GM12878 (cell line): ENCODE data around the gene TENT5A. TPM values are rescaled to one million over a fixed set of nuclear protein-coding genes. Genes with fewer than 3 reads are reported as not detected.
A peak's percentile ranks its signal among the peaks of the same experiment; 100 is the strongest.

Experiments used
- ATAC-seq: fragments of 200-7000 bp; cut with Tn5 transposase; 3 replicates; pipeline ENCODE4 v1.9.1; 2020; ENCODE audit warnings: mild to moderate bottlenecking, moderate library complexity
- Bru-seq: library from RNA; stranded (reverse); fragments of 400-500 nt; gene quantifications from one replicate; lab custom pipeline; 2021; lab: Mats Ljungman, UMichigan
- BruChase-seq, 2 experiments: library from RNA; stranded (reverse); fragments of 400-500 nt; gene quantifications; one replicate each; lab custom pipeline; 2021; lab: Mats Ljungman, UMichigan
- BruUV-seq: library from RNA; stranded (reverse); fragments of 400-500 nt; replicated peaks from 2 replicates; lab custom pipeline; 2021; lab: Mats Ljungman, UMichigan
- CTCF ChIA-PET: fragments of 300-600 bp; sonication (Branson Sonifier 250); formaldehyde crosslinking; extraction: SDS; loops from one replicate; lab custom pipeline; 2021; ENCODE audit warnings: inconsistent platforms; lab: Yijun Ruan, JAX
- POLR2A ChIA-PET: fragments of 350-600 bp; formaldehyde crosslinking; extraction: SDS; loops from one replicate; lab custom pipeline; 2021; ENCODE audit warnings: inconsistent platforms; lab: Charles Lee
- RAD21 ChIA-PET: fragments of 300-600 bp; sonication (Branson Sonifier 250); formaldehyde crosslinking; loops from one replicate; lab custom pipeline; 2023; ENCODE audit warnings: antibody characterized with exemption; ENCODE audit not compliant: unreplicated experiment; lab: Charles Lee
- SMC1A ChIA-PET: fragments of 300-600 bp; sonication (Branson Sonifier 250); formaldehyde crosslinking; loops from one replicate; lab custom pipeline; 2023; ENCODE audit not compliant: unreplicated experiment, uncharacterized antibody; lab: Charles Lee
- DNase-seq: peaks from one replicate; pipeline ENCODE4 v3.0.0-alpha.2; 2011; ENCODE audit warnings: low read depth, low spot score
- FAIRE-seq: peaks from 3 replicates; lab custom pipeline; 2011; peaks lifted over from hg19 to GRCh38; lab: Jason Lieb, UNC
- H2AFZ ChIP-seq: 2 replicates; pipeline ENCODE4 v1.6.0; 2011; ENCODE audit warnings: low read depth, low read length, control low read depth; ENCODE audit not compliant: control insufficient read depth
- H3K27ac ChIP-seq: 2 replicates; pipeline ENCODE4 v1.5.1; 2011; ENCODE audit warnings: control low read depth; ENCODE audit not compliant: control insufficient read depth, insufficient read depth
- H3K27me3 ChIP-seq, 2 experiments: replicated peaks in 1 of 2; 2 replicates each; pipeline versions ENCODE4 v1.6.0 to v1.6.1; 2011; ENCODE audit warnings: low read length in 1 of 2; ENCODE audit not compliant: control insufficient read depth in 2 of 2, insufficient read depth in 2 of 2
- H3K36me3 ChIP-seq, 2 experiments: 2 replicates each; pipeline ENCODE4 v1.5.1; 2011; ENCODE audit warnings: low read length in 1 of 2; ENCODE audit not compliant: control insufficient read depth in 2 of 2, insufficient read depth in 2 of 2
- H3K4me1 ChIP-seq: 2 replicates; pipeline ENCODE4 v1.6.1; 2011; ENCODE audit warnings: mild to moderate bottlenecking, low read length, moderate library complexity, mixed read lengths; ENCODE audit not compliant: control insufficient read depth, insufficient read depth
- H3K4me2 ChIP-seq: 2 replicates; pipeline ENCODE4 v1.6.0; 2011; ENCODE audit warnings: control low read depth; ENCODE audit not compliant: control insufficient read depth, insufficient read depth
- H3K4me3 ChIP-seq: fragments of 200-600 bp; sonication (generic); 2 replicates; pipeline ENCODE4 v1.5.1; 2016
- H3K79me2 ChIP-seq: 2 replicates; pipeline ENCODE4 v1.6.0; 2011; ENCODE audit warnings: low read length; ENCODE audit not compliant: control insufficient read depth, insufficient read depth
- H3K9ac ChIP-seq: 2 replicates; pipeline ENCODE4 v1.8.0; 2011; ENCODE audit warnings: low read length, control low read depth, mixed read lengths; ENCODE audit not compliant: control insufficient read depth, insufficient read depth
- H3K9me3 ChIP-seq: replicated peaks from 3 replicates; pipeline ENCODE4 v1.5.1; 2011; ENCODE audit warnings: mild to moderate bottlenecking, low read length; ENCODE audit not compliant: control insufficient read depth, insufficient read depth
- H4K20me1 ChIP-seq: 2 replicates; pipeline ENCODE4 v1.6.0; 2011; ENCODE audit not compliant: control insufficient read depth, insufficient read depth
- BHLHE40 ChIP-seq, 2 experiments: fragments of 450-650 bp in 1 of 2; IDR thresholded peaks; 2 replicates each; pipeline ENCODE4 v1.6.1; 2011 to 2017; ENCODE audit warnings: low read depth in 2 of 2, borderline replicate concordance in 1 of 2, improper control_type of control experiment in 1 of 2, low read length in 1 of 2, mild to moderate bottlenecking in 1 of 2
- CREB1 ChIP-seq: IDR thresholded peaks from 2 replicates; pipeline ENCODE4 v1.6.1; 2012; ENCODE audit warnings: low read depth, mild to moderate bottlenecking, inconsistent platforms
- HDGF ChIP-seq: fragments of 450-650 bp; IDR thresholded peaks from 2 replicates; pipeline ENCODE4 v1.6.1; 2016; ENCODE audit warnings: antibody characterized with exemption
- MEF2A ChIP-seq: IDR thresholded peaks from 2 replicates; pipeline ENCODE4 v1.6.1; 2011; ENCODE audit warnings: low read depth, mild to moderate bottlenecking, low read length, moderate library complexity; ENCODE audit not compliant: insufficient read depth
- MTA2 ChIP-seq: fragments of 450-650 bp; IDR thresholded peaks from 2 replicates; pipeline ENCODE4 v1.6.1; 2016; ENCODE audit warnings: low read depth, mild to moderate bottlenecking, moderate library complexity
- MXI1 ChIP-seq: fragments of 150-350 bp; IDR thresholded peaks from 2 replicates; pipeline ENCODE4 v1.6.1; 2011; ENCODE audit warnings: low read depth, mild to moderate bottlenecking, inconsistent platforms, low read length, improper control_type of control experiment
- NBN ChIP-seq: fragments of 450-650 bp; IDR thresholded peaks from 2 replicates; pipeline ENCODE4 v1.6.1; 2016
- POLR2AphosphoS2 ChIP-seq: IDR thresholded peaks from 2 replicates; pipeline ENCODE4 v1.6.1; 2011; ENCODE audit warnings: low read depth, mild to moderate bottlenecking, low read length, improper control_type of control experiment, moderate library complexity
- POLR2AphosphoS5 ChIP-seq: IDR thresholded peaks from 2 replicates; pipeline ENCODE4 v1.6.1; 2011; ENCODE audit warnings: mild to moderate bottlenecking, low read length, inconsistent platforms
- RB1 ChIP-seq: fragments of 450-650 bp; formaldehyde crosslinking; IDR thresholded peaks from 2 replicates; pipeline ENCODE4 v1.6.1; 2017; ENCODE audit warnings: mild to moderate bottlenecking, borderline replicate concordance
- RELA ChIP-seq: fragments of 450-650 bp; IDR thresholded peaks from 2 replicates; pipeline ENCODE4 v1.8.0; 2014; ENCODE audit warnings: borderline replicate concordance; ENCODE audit not compliant: partially characterized antibody
- USF1 ChIP-seq: IDR thresholded peaks from 2 replicates; pipeline ENCODE4 v1.6.1; 2011; ENCODE audit warnings: borderline replicate concordance, low read depth, mild to moderate bottlenecking, moderate library complexity, mixed read lengths, low read length; ENCODE audit not compliant: insufficient read depth; ENCODE audit errors: extremely low read length
- ZNF207 ChIP-seq: fragments of 450-650 bp; IDR thresholded peaks from 2 replicates; pipeline ENCODE4 v1.6.1; 2014; ENCODE audit warnings: antibody characterized with exemption, mild to moderate bottlenecking, borderline replicate concordance
- ZNF274 ChIP-seq: IDR thresholded peaks from one replicate; pipeline ENCODE4 v1.8.0; 2011; ENCODE audit not compliant: insufficient read length, insufficient read depth
- WGBS: methylation state at CpG from one replicate; pipeline ENCODE4 v1.1.6; 2016; ENCODE audit warnings: low lambda C conversion rate; ENCODE audit not compliant: insufficient replicate concordance, insufficient coverage; ENCODE audit errors: missing lambda C conversion rate; 5-methylcytosine and 5-hydroxymethylcytosine counted together
- in situ Hi-C: fragments of 300-500 bp; cut with MboI; formaldehyde crosslinking; loops from 9 replicates; pipeline ENCODE4 v1.14.3; 2018; ENCODE audit warnings: mixed read lengths
- intact Hi-C: fragments of 100-400 bp; cut with micrococcal nuclease; formaldehyde crosslinking; loops from one replicate; pipeline ENCODE4 v1.14.2; 2022; ENCODE audit not compliant: unreplicated experiment
- long read RNA-seq, 2 experiments: library from polyadenylated mRNA; unstranded; transcript quantifications; one replicate each; pipeline ENCODE4 v2.0.0, GENCODE V29; 2019 to 2020
- polyA minus RNA-seq, 3 experiments: library from RNA; depleted of rRNA, polyadenylated mRNA; stranded (reverse); fragments of >200 nt; gene quantifications; 2 replicates each; pipeline ENCODE4 v1.2.3, GENCODE V29; 2011
- polyA plus RNA-seq, 11 experiments: library from polyadenylated mRNA; depleted of rRNA in 4 of 11; unstranded in 6 of 11; stranded (reverse) in 5 of 11; fragments of >200 nt; fragmentation: Nextera tagmentation in 4 of 11; fragmentation: Illumina TruSeq in 1 of 11; extraction: Ambion mirVana in 4 of 11; extraction: Trizol in 1 of 11; gene quantifications; 1 replicate in 1 of 11; 2 replicates in 10 of 11; pipeline versions ENCODE4 v1.2.1 to v1.2.3, GENCODE V29; 2011 to 2016; ENCODE audit warnings: inconsistent platforms in 2 of 11, missing spikeins in 2 of 11, low read depth in 1 of 11
- total RNA-seq, 4 experiments: library from RNA; depleted of rRNA in 3 of 4; stranded (reverse); fragments of >200 nt in 3 of 4; fragmentation: Illumina TruSeq in 1 of 4; extraction: Trizol in 1 of 4; gene quantifications; 2 replicates each; pipeline versions ENCODE4 v1.2.1 to v1.2.3, GENCODE V29; 2013 to 2021
- TF ChIP-seq, protein P1 (sequence below): fragments of 450-650 bp; conservative IDR thresholded peaks from 2 replicates; pipeline ENCODE4 v1.6.1; 2017; ENCODE audit warnings: mild to moderate bottlenecking, moderate library complexity

Gene TENT5A
- total RNA-seq (2013; cell fraction: nucleolus; rRNA removed) = 1.1 and 1.9 TPM in 2 replicates
- 0.51 and 0.54 TPM in 2 replicates for total RNA-seq (2014; rRNA removed)
- 0.49 and 0.60 TPM in 2 replicates for total RNA-seq (2014; rRNA removed; fragmentation: Illumina TruSeq; extraction: Trizol)
- total RNA-seq (2021) = 0.41 and 0.48 TPM in 2 replicates
- polyA plus RNA-seq (2011; ENCODE audit: low read depth) = 0.39 TPM
- polyA plus RNA-seq (2011; rRNA removed) = 9.6 and 12.2 TPM in 2 replicates
- 4.1 and 5.5 TPM in 2 replicates for polyA plus RNA-seq (2011; cell fraction: cytosol; rRNA removed)
- polyA plus RNA-seq (2011; cell fraction: nucleus; rRNA removed) = 9.5 and 10.9 TPM in 2 replicates
- 0.58 and 1.0 TPM in 2 replicates for polyA plus RNA-seq (2012)
- polyA plus RNA-seq (2014; fragmentation: Illumina TruSeq; extraction: Trizol) = 0.57 and 1.3 TPM in 2 replicates
- polyA plus RNA-seq (2014; fragmentation: Nextera tagmentation; extraction: Ambion mirVana) = under 1 TPM; 0.40 to 0.53 TPM
- polyA plus RNA-seq (2014; rRNA removed) = 0.27 and 0.63 TPM in 2 replicates
- under 1 TPM; 0.25 to 0.47 TPM for polyA plus RNA-seq (2016; fragmentation: Nextera tagmentation; extraction: Ambion mirVana)
- 7.7 and 8.0 TPM in 2 replicates for polyA minus RNA-seq (2011; rRNA and poly(A)+ RNA removed)
- 4.1 and 8.2 TPM in 2 replicates for polyA minus RNA-seq (2011; cell fraction: cytosol; rRNA and poly(A)+ RNA removed)
- polyA minus RNA-seq (2011; cell fraction: nucleus; rRNA and poly(A)+ RNA removed) = 7.5 and 8.5 TPM in 2 replicates
- Bru-seq, nascent RNA = percentile 54 among the genes with signal in this experiment
- BruChase-seq, experiment 1, labeled RNA remaining after a 6-hour chase = percentile 50 among the genes with signal in this experiment
- BruChase-seq, experiment 2, labeled RNA remaining after a 2-hour chase = percentile 63 among the genes with signal in this experiment
- long read RNA-seq, experiment 1, full-length matches to known transcripts = 8 of 8 reads
- long read RNA-seq, experiment 1, partial matches to known transcripts = 0 of 8 reads
- long read RNA-seq, experiment 1, other reads (novel, unspliced or antisense) = 0 of 8 reads
- long read RNA-seq, experiment 2, full-length matches to known transcripts = 26 of 38 reads
- long read RNA-seq, experiment 2, partial matches to known transcripts = 2 of 38 reads
- long read RNA-seq, experiment 2, other reads (novel, unspliced or antisense) = 10 of 38 reads

DNA sequence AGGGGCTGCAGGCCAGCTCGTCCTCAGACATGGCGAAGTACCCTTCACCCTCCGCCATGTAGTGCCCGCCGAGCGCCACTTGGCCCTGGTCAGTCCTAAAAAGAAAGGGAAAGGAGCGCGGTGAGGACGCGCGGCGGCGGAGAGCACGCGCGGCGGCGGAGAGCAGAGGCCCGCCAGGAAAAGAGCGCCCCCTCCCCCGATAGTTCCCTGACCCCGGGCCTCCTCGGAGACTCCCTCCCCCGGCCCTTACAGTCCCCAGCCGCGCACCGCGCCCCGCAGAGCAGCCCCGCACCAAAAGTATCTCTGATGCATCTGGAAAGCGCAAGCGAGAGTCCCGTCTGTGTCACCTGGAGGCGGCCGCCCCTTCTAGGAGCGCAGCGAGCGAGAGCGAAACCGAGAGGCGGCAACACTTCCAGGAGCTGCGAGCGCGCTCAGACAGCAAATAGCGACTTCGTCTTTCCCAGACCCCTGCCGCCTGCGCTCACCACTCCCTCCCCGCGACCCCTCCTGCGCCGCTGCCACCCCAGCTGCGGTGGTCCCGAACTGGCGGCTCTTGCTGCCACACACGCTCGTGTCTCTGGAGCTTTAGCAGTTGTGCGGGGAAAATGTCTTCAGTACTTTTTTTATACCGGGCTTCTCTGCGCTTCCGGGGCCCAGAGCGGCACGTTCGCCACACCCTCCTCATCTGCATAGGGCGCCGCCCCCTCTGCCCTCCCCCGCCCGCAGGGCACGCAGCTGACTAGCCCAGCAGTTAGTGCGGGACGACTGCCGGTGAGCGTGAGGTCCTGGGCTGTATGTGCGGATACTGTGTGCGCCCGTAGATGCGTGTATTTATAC, at the start of gene TENT5A:
TENT5A (minus strand) TSS at position 598 of the 837 bp plus-strand sequence; CDS start at position 58, 540 bp downstream.
- SMC1A ChIA-PET = interaction anchor here (0.8 to 4.3 kb wide), 10 partner anchors 24 to 290 kb away, joined by 3 to 25 read pairs (median 4); no protein-coding TSS in a partner anchor
- intact Hi-C loops = loop anchor here (5.0 to 10.0 kb wide), 3 partner anchors 255 to 1538 kb away; no protein-coding TSS in a partner anchor
- H3K4me1 ChIP-seq = no peaks in the 10 kb centered on the region
- CTCF ChIA-PET = interaction anchor here (0.6 to 4.7 kb wide), 16 partner anchors 13 to 1264 kb away, joined by 3 to 24 read pairs (median 4); no protein-coding TSS in a partner anchor
- peak within 1 kb of the TSS; percentile 61 for H3K4me3 ChIP-seq
- no peaks in the 10 kb centered on the region for H3K79me2 ChIP-seq
- POLR2A ChIA-PET = interaction anchor here (0.6 to 1.6 kb wide), 6 partner anchors 10 to 302 kb away, joined by 3 to 6 read pairs (median 4); no protein-coding TSS in a partner anchor
- H3K9ac ChIP-seq = no peak within 1 kb of the TSS; the same call in 1 of the 2 replicates
- H3K4me2 ChIP-seq = peak within 1 kb of the TSS; percentile 98
- RAD21 ChIA-PET = interaction anchor here (0.6 to 4.0 kb wide), 21 partner anchors 14 to 512 kb away, joined by 3 to 28 read pairs (median 5); no protein-coding TSS in a partner anchor
- peaks cover 1% of the 10 kb centered on the region; the same call in 1 of the 3 replicates for H3K9me3 ChIP-seq
- peaks cover 0 to 10% of the 10 kb centered on the region in 2 experiments for H3K27me3 ChIP-seq
- no peak for FAIRE-seq
- BruUV-seq = TSS peak; percentile 43
- DNase-seq = no peak
- no peaks in the 10 kb centered on the region for H3K36me3 ChIP-seq
- no peaks in the 10 kb centered on the region for H4K20me1 ChIP-seq
- peak; percentile 93 for ATAC-seq
- whole genome bisulfite sequencing = 33% methylated on average over 64 of the region's 77 CpGs
- peak within 1 kb of the TSS; percentile 90 for H2AFZ ChIP-seq
- in situ Hi-C loops = no loop called here
- H3K27ac ChIP-seq = no peak within 1 kb of the TSS
- TF ChIP-seq HDGF (0 out of 2 replicates have a peak, but pooled peaks have one; percentile 38), ZNF274 (no peak), MEF2A (no peak), POLR2AphosphoS2 (no peak), RB1 (0 out of 2 replicates have a peak, but pooled peaks have one; percentile 65), MXI1 (0 out of 2 replicates have a peak, but pooled peaks have one; percentile 9), ZNF207 (no peak), CREB1 (no peak), BHLHE40 (IDR thresholded peaks at IDR 0.05; ENCODE audit: borderline replicate concordance in 1 of 2, low read depth in 2 of 2, low read length in 1 of 2) (peak; percentile 91 to 94), RELA (no peak), NBN (peak; percentile 54; the same call in 1 of the 2 replicates), POLR2AphosphoS5 (no peak), USF1 (no peak), MTA2 (0 out of 2 replicates have a peak, but pooled peaks have one; percentile 31)
- TF ChIP-seq, protein P1, sequence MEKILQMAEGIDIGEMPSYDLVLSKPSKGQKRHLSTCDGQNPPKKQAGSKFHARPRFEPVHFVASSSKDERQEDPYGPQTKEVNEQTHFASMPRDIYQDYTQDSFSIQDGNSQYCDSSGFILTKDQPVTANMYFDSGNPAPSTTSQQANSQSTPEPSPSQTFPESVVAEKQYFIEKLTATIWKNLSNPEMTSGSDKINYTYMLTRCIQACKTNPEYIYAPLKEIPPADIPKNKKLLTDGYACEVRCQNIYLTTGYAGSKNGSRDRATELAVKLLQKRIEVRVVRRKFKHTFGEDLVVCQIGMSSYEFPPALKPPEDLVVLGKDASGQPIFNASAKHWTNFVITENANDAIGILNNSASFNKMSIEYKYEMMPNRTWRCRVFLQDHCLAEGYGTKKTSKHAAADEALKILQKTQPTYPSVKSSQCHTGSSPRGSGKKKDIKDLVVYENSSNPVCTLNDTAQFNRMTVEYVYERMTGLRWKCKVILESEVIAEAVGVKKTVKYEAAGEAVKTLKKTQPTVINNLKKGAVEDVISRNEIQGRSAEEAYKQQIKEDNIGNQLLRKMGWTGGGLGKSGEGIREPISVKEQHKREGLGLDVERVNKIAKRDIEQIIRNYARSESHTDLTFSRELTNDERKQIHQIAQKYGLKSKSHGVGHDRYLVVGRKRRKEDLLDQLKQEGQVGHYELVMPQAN = peak; percentile 72
